ENCODE data around the gene ENO4.
A peak's percentile ranks its signal among the peaks of the same experiment; 100 is the strongest.

ENO4 gene

GRCh38 chr10:116870949-116871348, 21.6 kb downstream of the ENO4 start:
- DNase-seq, result no peak

GRCh38 chr10:116873134-116873533, 23.8 kb downstream of the ENO4 start:
- no peak for DNase-seq

- DNase-seq, result no peak
Measured at GRCh38 chr10:116875897-116876296, 26.6 kb downstream of the ENO4 start.

- no peak for DNase-seq
Measured at GRCh38 chr10:116877391-116877790, 28.1 kb downstream of the ENO4 start.

GRCh38 chr10:116878123-116878522, 28.8 kb downstream of the ENO4 start:
- no peak for DNase-seq

GRCh38 chr10:116879817-116880216, 30.5 kb downstream of the ENO4 start:
- DNase-seq, result no peak

GRCh38 chr10:116880716-116881482, 31.6 kb downstream of the ENO4 start:
- DNase-seq, result no peak

- DNase-seq, result no peak
Measured at GRCh38 chr10:116882639-116883038, 33.3 kb downstream of the ENO4 start.

- no peak for DNase-seq
Measured at GRCh38 chr10:116886772-116887171, 37.5 kb downstream of the ENO4 start.

GRCh38 chr10:116888380-116889055, 39.2 kb downstream of the ENO4 start:
- no peak for DNase-seq

GRCh38 chr10:116889066-116889465, 39.8 kb downstream of the ENO4 start:
- DNase-seq, result no peak

GRCh38 chr10:116891208-116891607, 41.9 kb downstream of the ENO4 start:
- DNase-seq, result peak; percentile 35

GRCh38 chr10:116892907-116893685, 43.8 kb downstream of the ENO4 start:
- DNase-seq, result no peak

GRCh38 chr10:116893686-116894037, 44.4 kb downstream of the ENO4 start:
- DNase-seq, result no peak

- DNase-seq, result no peak
Measured at GRCh38 chr10:116899626-116900025, 50.3 kb downstream of the ENO4 start.

- no peak for DNase-seq
Measured at GRCh38 chr10:116905845-116906210, 56.5 kb downstream of the ENO4 start.

GRCh38 chr10:116907245-116907987, 58.1 kb downstream of the ENO4 start:
- no peak for DNase-seq

GRCh38 chr10:116909307-116909706, 60.0 kb downstream of the ENO4 start:
- DNase-seq, result no peak

- no peak for DNase-seq
Measured at GRCh38 chr10:116910910-116911309, 61.6 kb downstream of the ENO4 start.

- no peak for DNase-seq
Measured at GRCh38 chr10:116912162-116912561, 62.9 kb downstream of the ENO4 start.

GRCh38 chr10:116913695-116914094, 64.4 kb downstream of the ENO4 start:
- no peak for DNase-seq

GRCh38 chr10:116915340-116915739, 66.0 kb downstream of the ENO4 start:
- DNase-seq, result no peak

- no peak for DNase-seq
Measured at GRCh38 chr10:116917481-116917880, 68.2 kb downstream of the ENO4 start.

Measured in NCI-H2107 (cell line).